GM18498 (cell line): ENCODE results near the gene DDR1.

Experiments
- ATAC-seq: cut with Tn5 transposase; IDR thresholded peaks from one replicate; pipeline ENCODE4 v1.9.1; 2021; ENCODE audit warnings: mild to moderate bottlenecking, moderate library complexity; ENCODE audit not compliant: unreplicated experiment

The DDR1 gene

GRCh38 chr6:30879684-30880427 is 4.5 kb upstream of the DDR1 start:
- no peak for ATAC-seq

GRCh38 chr6:30880698-30881252 is 3.5 kb upstream of the DDR1 start:
- no peak for ATAC-seq

- no peak for ATAC-seq
These were observed 2.7 kb upstream of the DDR1 start for GRCh38 chr6:30881392-30882203.

- ATAC-seq = no peak
These were observed 2.0 kb upstream of the DDR1 start for GRCh38 chr6:30882204-30882758.

- ATAC-seq = no peak
These were observed 1.3 kb upstream of the DDR1 start for GRCh38 chr6:30882759-30883684.

GRCh38 chr6:30884521-30885480 is 482 bp downstream of the DDR1 start:
- no peak for ATAC-seq

GRCh38 chr6:30885481-30885998 is 1.2 kb downstream of the DDR1 start:
- ATAC-seq = no peak

GRCh38 chr6:30885999-30886896 is 1.9 kb downstream of the DDR1 start:
- ATAC-seq = no peak

- no peak for ATAC-seq
These were observed 2.6 kb downstream of the DDR1 start for GRCh38 chr6:30886897-30887255.

GRCh38 chr6:30887901-30888815 is 3.8 kb downstream of the DDR1 start:
- no peak for ATAC-seq

GRCh38 chr6:30888816-30889495 is 4.6 kb downstream of the DDR1 start:
- no peak for ATAC-seq

GRCh38 chr6:30889496-30889885 is 5.2 kb downstream of the DDR1 start:
- ATAC-seq = no peak

GRCh38 chr6:30889921-30890645 is 5.8 kb downstream of the DDR1 start:
- ATAC-seq = no peak

GRCh38 chr6:30890646-30891449 is 6.5 kb downstream of the DDR1 start:
- no peak for ATAC-seq

- no peak for ATAC-seq
These were observed 7.1 kb downstream of the DDR1 start for GRCh38 chr6:30891450-30891723.
